Small intestine (tissue), 7 donors: ENCODE data around the gene IRF9. TPM values are rescaled to one million over a fixed set of nuclear protein-coding genes. Genes with fewer than 3 reads are reported as not detected.

ENCODE experiments used
- DNase-seq, 2 donors: peaks; one replicate each; pipeline versions ENCODE4 v3.0.0 to v3.0.0-alpha.2; 2013
- FAIRE-seq: peaks from 2 replicates; lab custom pipeline; 2012; peaks lifted over from hg19 to GRCh38; lab: Jason Lieb, UNC
- H3K27ac ChIP-seq, 3 donors: one replicate each; pipeline ENCODE4 v1.5.1; 2013; ENCODE audit warnings: low read length in 2 of 3, mild to moderate bottlenecking in 2 of 3, control low read depth in 1 of 3, inconsistent platforms in 1 of 3, low read depth in 1 of 3, moderate library complexity in 1 of 3
- H3K27me3 ChIP-seq, 3 donors: one replicate each; pipeline ENCODE4 v1.6.1; 2013; ENCODE audit warnings: low read length in 3 of 3, inconsistent platforms in 1 of 3; ENCODE audit not compliant: control insufficient read depth in 3 of 3, insufficient read depth in 3 of 3
- H3K36me3 ChIP-seq, 3 donors: one replicate each; pipeline ENCODE4 v1.6.1; 2013; ENCODE audit warnings: low read length in 3 of 3, inconsistent platforms in 1 of 3, low read depth in 1 of 3, mild to moderate bottlenecking in 1 of 3, moderate library complexity in 1 of 3; ENCODE audit not compliant: control insufficient read depth in 3 of 3, insufficient read depth in 2 of 3
- H3K4me1 ChIP-seq, 3 donors: one replicate each; pipeline ENCODE4 v1.6.1; 2013; ENCODE audit warnings: low read length in 2 of 3, inconsistent platforms in 1 of 3, low read depth in 1 of 3, mild to moderate bottlenecking in 1 of 3, moderate library complexity in 1 of 3; ENCODE audit not compliant: control insufficient read depth in 3 of 3, insufficient read depth in 2 of 3
- H3K4me3 ChIP-seq, 3 donors: one replicate each; pipeline ENCODE4 v1.5.1; 2013; ENCODE audit warnings: low read length in 3 of 3, control low read depth in 1 of 3, inconsistent platforms in 1 of 3, low read depth in 1 of 3, mild to moderate bottlenecking in 1 of 3, moderate library complexity in 1 of 3
- H3K9me3 ChIP-seq, 2 donors: one replicate each; pipeline ENCODE4 v1.6.1; 2013; ENCODE audit warnings: low read depth in 1 of 2, low read length in 1 of 2; ENCODE audit not compliant: control insufficient read depth in 2 of 2, insufficient read depth in 1 of 2
- WGBS, 3 donors: extraction: QIAGEN DNeasy Blood & Tissue Kit; methylation state at CpG; one replicate each; pipeline ENCODE4 v1.1.7; 2013; 5-methylcytosine and 5-hydroxymethylcytosine counted together
- polyA plus RNA-seq, 4 donors: library from polyadenylated mRNA; stranded (reverse) in 3 of 4; unstranded in 1 of 4; fragments of 200-250 nt in 3 of 4; fragments of 120-200 nt in 1 of 4; gene quantifications; one replicate each; pipeline versions ENCODE4 v1.2.1 to v1.2.3, GENCODE V29; 2013
- donor health status: healthy with polysubstance abuse.
- donor health status: control.
- donor health status: control.
- donor health status: Bipolar disorder and iron deficiency.
- donor health status: healthy.

The IRF9 gene
- polyA plus RNA-seq, 4 donors = 36.9 to 90.9 (median 63.3) TPM

- Histone ChIP-seq H3K36me3 (peaks cover 3 to 52% (median 10%) of the 10 kb centered on the region in 3 donors), H3K4me3 (no peak overlapping the region), H3K27me3 (no peaks in the 10 kb centered on the region), H3K9me3 (no peaks in the 10 kb centered on the region), H3K27ac (no peak overlapping the region), H3K4me1 (peaks cover 6 to 22% (median 8%) of the 10 kb centered on the region in 3 donors)
- no peak for FAIRE-seq
- WGBS, 3 donors = 89 to 97% (median 93%) methylated on average over 3 of the region's 3 CpGs
- DNase-seq = no peak
These were observed 11.6 kb upstream of the IRF9 start for GRCh38 chr14:24149302-24149969.

- no peaks in the 10 kb centered on the region for H3K9me3 ChIP-seq
- H3K36me3 ChIP-seq = peaks cover 8 to 57% (median 10%) of the 10 kb centered on the region in 3 donors
- DNase-seq (no peak), FAIRE-seq (no peak)
- no peaks in the 10 kb centered on the region for H3K27me3 ChIP-seq
- peaks cover 4 to 16% (median 8%) of the 10 kb centered on the region in 3 donors for H3K4me1 ChIP-seq
- no peak overlapping the region for H3K27ac ChIP-seq
- no peak overlapping the region for H3K4me3 ChIP-seq
- WGBS, 3 donors = 93 to 97% (median 95%) methylated on average over 9 of the region's 9 CpGs
These were observed 11.0 kb upstream of the IRF9 start for GRCh38 chr14:24150061-24150460.

GRCh38 chr14:24150567-24150966, 10.5 kb upstream of the IRF9 start:
- WGBS, 3 donors = 89 to 95% (median 92%) methylated on average over 9 of the region's 9 CpGs
- Histone ChIP-seq H3K36me3 (peaks cover 13 to 62% (median 14%) of the 10 kb centered on the region in 3 donors), H3K9me3 (no peaks in the 10 kb centered on the region), H3K4me1 (peaks cover 2 to 11% (median 5%) of the 10 kb centered on the region in 3 donors), H3K27ac (no peak overlapping the region), H3K4me3 (no peak overlapping the region), H3K27me3 (no peaks in the 10 kb centered on the region)
- no peak for DNase-seq
- no peak for FAIRE-seq

DNA sequence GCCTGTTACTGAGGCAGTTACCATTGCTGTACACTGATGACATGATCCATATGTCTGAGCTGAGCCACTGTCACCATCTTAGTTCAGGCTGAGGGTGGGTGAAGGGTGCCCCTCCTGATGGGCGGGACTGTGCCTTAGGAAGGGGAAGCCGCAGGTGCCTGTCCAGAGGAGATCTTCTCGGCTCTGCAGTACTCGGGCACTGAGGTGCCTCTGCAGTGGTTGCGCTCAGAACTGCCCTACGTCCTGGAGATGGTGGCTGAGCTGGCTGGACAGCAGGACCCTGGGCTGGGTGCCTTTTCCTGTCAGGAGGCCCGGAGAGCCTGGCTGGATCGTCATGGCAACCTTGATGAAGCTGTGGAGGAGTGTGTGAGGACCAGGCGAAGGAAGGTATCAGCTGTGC, 10.1 kb upstream of the IRF9 start:
- 91 to 95% (median 94%) methylated on average over 9 of the region's 9 CpGs for WGBS, 3 donors
- Histone ChIP-seq H3K36me3 (peaks cover 14 to 64% (median 15%) of the 10 kb centered on the region in 3 donors), H3K9me3 (no peaks in the 10 kb centered on the region), H3K27me3 (no peaks in the 10 kb centered on the region), H3K4me3 (no peak overlapping the region), H3K27ac (no peak overlapping the region), H3K4me1 (peaks cover 2 to 8% (median 2%) of the 10 kb centered on the region in 3 donors)
- DNase-seq (no peak), FAIRE-seq (no peak)

GRCh38 chr14:24151404-24152080, 9.5 kb upstream of the IRF9 start:
- Histone ChIP-seq H3K27me3 (no peaks in the 10 kb centered on the region), H3K36me3 (peaks cover 15 to 70% (median 17%) of the 10 kb centered on the region in 3 donors), H3K27ac (no peak overlapping the region), H3K4me1 (peaks cover 2 to 8% (median 2%) of the 10 kb centered on the region in 3 donors), H3K4me3 (no peak overlapping the region), H3K9me3 (no peaks in the 10 kb centered on the region)
- DNase-seq (no peak), FAIRE-seq (no peak)
- 95 to 98% (median 98%) methylated on average over 14 to 16 of the region's 16 CpGs for WGBS, 3 donors

GRCh38 chr14:24155100-24155499, 6.0 kb upstream of the IRF9 start:
- Histone ChIP-seq H3K4me1 (peaks cover 0 to 1% (median 0%) of the 10 kb centered on the region in 3 donors), H3K36me3 (peaks cover 25 to 81% (median 27%) of the 10 kb centered on the region in 3 donors), H3K9me3 (no peaks in the 10 kb centered on the region), H3K27ac (no peak overlapping the region), H3K27me3 (no peaks in the 10 kb centered on the region), H3K4me3 (no peak overlapping the region)
- DNase-seq (no peak), FAIRE-seq (no peak)
- WGBS, 3 donors = 95 to 97% (median 96%) methylated on average over 10 of the region's 10 CpGs

DNA sequence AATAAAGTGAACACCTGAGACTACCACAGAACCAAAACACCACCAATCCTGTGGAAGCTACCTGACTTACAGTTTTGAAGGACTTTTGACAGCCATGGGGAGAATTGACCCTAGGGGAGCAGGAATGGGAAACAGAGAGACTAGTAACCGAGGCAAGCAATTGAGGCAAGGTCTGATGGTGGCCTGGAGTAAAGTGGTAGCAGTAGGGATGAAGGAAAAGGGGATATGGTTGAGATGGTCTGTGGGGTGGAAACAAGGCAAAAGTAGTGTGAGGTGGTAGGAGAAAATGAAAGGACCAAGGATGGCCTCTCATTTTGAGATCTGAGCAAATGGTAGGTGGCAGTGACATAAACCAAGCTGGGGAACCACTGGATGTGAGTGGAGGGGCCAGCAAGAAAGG, 4.2 kb upstream of the IRF9 start:
- Histone ChIP-seq H3K36me3 (peaks cover 17 to 72% (median 27%) of the 10 kb centered on the region in 3 donors), H3K27ac (no peak overlapping the region), H3K4me1 (peaks cover 0 to 12% (median 0%) of the 10 kb centered on the region in 3 donors), H3K27me3 (no peaks in the 10 kb centered on the region), H3K4me3 (no peak overlapping the region), H3K9me3 (no peaks in the 10 kb centered on the region)
- FAIRE-seq (no peak), DNase-seq (no peak)
- WGBS, 3 donors = 89 to 93% (median 92%) methylated on average over 1 of the region's 1 CpG

DNA sequence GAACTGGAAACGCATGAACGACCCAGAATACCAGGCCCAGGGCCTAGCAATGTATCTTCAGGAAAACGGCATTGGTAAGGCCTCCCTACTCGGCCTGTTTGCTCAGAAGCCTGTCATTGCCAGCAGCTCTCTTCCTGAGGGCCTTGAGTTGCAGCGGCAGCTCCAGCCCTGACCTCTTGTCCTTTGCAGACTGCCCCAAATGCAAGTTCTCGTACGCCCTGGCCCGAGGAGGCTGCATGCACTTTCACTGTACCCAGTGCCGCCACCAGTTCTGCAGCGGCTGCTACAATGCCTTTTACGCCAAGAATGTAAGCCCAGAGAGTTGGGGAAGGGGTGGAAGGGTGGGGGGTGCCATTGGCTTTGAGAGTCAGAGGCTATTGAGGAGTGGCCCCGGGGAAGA, 3.7 kb upstream of the IRF9 start:
- Histone ChIP-seq H3K4me3 (no peak overlapping the region), H3K4me1 (peaks cover 0 to 15% (median 0%) of the 10 kb centered on the region in 3 donors), H3K27me3 (no peaks in the 10 kb centered on the region), H3K36me3 (peaks cover 15 to 73% (median 27%) of the 10 kb centered on the region in 3 donors), H3K27ac (no peak overlapping the region), H3K9me3 (no peaks in the 10 kb centered on the region)
- WGBS, 3 donors = 93 to 95% (median 94%) methylated on average over 12 of the region's 12 CpGs
- no peak for FAIRE-seq
- no peak for DNase-seq
